OCI-LY3 (cell line): ENCODE data around the gene MXD3.

Experiments used
- H2AFZ ChIP-seq: fragments of 200-600, 300-600 bp; shearing (Covaris generic); 2 replicates; pipeline ENCODE4 v1.6.0; 2014; ENCODE audit warnings: antibody characterized with exemption, low read depth, low read length
- H3K27ac ChIP-seq: fragments of 200-600, 300-600 bp; sonication (generic); 2 replicates; pipeline ENCODE4 v1.5.1; 2014; ENCODE audit warnings: mild to moderate bottlenecking, low read length, moderate library complexity, mixed read lengths
- H3K27me3 ChIP-seq: fragments of 200-600, 300-600 bp; sonication (generic); 2 replicates; pipeline ENCODE4 v1.6.1; 2014; ENCODE audit warnings: low read depth, low read length, mixed read lengths
- H3K36me3 ChIP-seq: fragments of 200-600, 300-600 bp; sonication (generic); replicated peaks from 2 replicates; pipeline ENCODE3; 2014; ENCODE audit warnings: low read depth, low read length, mixed read lengths
- H3K4me1 ChIP-seq: fragments of 300-600, 200-600 bp; sonication (generic); 2 replicates; pipeline ENCODE4 v1.6.1; 2014; ENCODE audit warnings: low read length, mixed read lengths
- H3K4me2 ChIP-seq: fragments of 200-600, 300-600 bp; sonication (generic); 2 replicates; pipeline ENCODE4 v1.6.1; 2014; ENCODE audit warnings: low read length, mixed read lengths
- H3K4me3 ChIP-seq: fragments of 300-600, 200-600 bp; sonication (generic); 2 replicates; pipeline ENCODE4 v1.5.1; 2014; ENCODE audit warnings: antibody characterized with exemption, mild to moderate bottlenecking, low read length, moderate library complexity
- H3K79me2 ChIP-seq: fragments of 300-600, 200-600 bp; shearing (Covaris generic); 2 replicates; pipeline ENCODE4 v1.6.1; 2014; ENCODE audit warnings: mild to moderate bottlenecking, low read length, mixed read lengths
- H3K9ac ChIP-seq: fragments of 300-600, 200-600 bp; shearing (Covaris generic); 2 replicates; pipeline ENCODE4 v1.6.0; 2014; ENCODE audit warnings: mild to moderate bottlenecking, low read length, moderate library complexity
- H3K9me3 ChIP-seq: fragments of 200-600, 300-600 bp; shearing (Covaris generic); 2 replicates; pipeline ENCODE4 v1.6.1; 2014; ENCODE audit warnings: low read length, mixed read lengths; ENCODE audit not compliant: insufficient read depth
- H4K20me1 ChIP-seq: fragments of 200-600, 300-600 bp; sonication (generic); 2 replicates; pipeline ENCODE4 v1.6.1; 2016; ENCODE audit warnings: low read length, mixed read lengths; ENCODE audit not compliant: insufficient read depth
- EZH2phosphoT487 ChIP-seq: fragments of 200-600 bp; shearing (Covaris generic); IDR thresholded peaks from 2 replicates; pipeline ENCODE4 v1.6.1; 2018; ENCODE audit warnings: antibody characterized with exemption, mixed run types, low read depth
- TF ChIP-seq, protein P1 (sequence below): fragments of 200-600, 300-600 bp; sonication (generic); IDR thresholded peaks from 2 replicates; pipeline ENCODE4 v1.5.1; 2014; ENCODE audit warnings: antibody characterized with exemption, low read length, low read depth

MXD3 gene

DNA sequence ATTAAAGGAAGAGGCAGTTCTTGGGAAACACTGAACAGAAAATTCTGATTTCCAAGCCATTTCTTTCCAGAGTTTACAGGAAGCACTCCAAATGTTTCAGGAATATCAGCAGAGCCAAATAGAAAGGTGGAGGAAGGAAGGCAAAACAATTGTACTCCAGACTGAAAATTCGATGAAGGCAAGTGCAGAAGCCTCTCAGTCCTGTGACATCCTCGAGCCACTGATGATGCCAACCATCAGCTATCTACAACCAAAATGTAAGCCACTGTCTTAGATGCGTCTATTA is 37.6 kb upstream of the MXD3 start:
- TF ChIP-seq, protein P1, sequence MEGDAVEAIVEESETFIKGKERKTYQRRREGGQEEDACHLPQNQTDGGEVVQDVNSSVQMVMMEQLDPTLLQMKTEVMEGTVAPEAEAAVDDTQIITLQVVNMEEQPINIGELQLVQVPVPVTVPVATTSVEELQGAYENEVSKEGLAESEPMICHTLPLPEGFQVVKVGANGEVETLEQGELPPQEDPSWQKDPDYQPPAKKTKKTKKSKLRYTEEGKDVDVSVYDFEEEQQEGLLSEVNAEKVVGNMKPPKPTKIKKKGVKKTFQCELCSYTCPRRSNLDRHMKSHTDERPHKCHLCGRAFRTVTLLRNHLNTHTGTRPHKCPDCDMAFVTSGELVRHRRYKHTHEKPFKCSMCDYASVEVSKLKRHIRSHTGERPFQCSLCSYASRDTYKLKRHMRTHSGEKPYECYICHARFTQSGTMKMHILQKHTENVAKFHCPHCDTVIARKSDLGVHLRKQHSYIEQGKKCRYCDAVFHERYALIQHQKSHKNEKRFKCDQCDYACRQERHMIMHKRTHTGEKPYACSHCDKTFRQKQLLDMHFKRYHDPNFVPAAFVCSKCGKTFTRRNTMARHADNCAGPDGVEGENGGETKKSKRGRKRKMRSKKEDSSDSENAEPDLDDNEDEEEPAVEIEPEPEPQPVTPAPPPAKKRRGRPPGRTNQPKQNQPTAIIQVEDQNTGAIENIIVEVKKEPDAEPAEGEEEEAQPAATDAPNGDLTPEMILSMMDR, result no peak
- TF ChIP-seq EZH2phosphoT487, result no peak
- H3K79me2 ChIP-seq, result peaks cover 59% of the 10 kb centered on the region
- no peak overlapping the region for H3K4me2 ChIP-seq
- no peak overlapping the region for H3K9ac ChIP-seq
- H4K20me1 ChIP-seq, result 0 out of 2 replicates have a peak, but pooled peaks cover 6% of the 10 kb centered on the region
- H3K9me3 ChIP-seq, result no peaks in the 10 kb centered on the region
- peaks cover 20% of the 10 kb centered on the region for H3K4me1 ChIP-seq
- no peak overlapping the region for H3K4me3 ChIP-seq
- no peaks in the 10 kb centered on the region for H3K27me3 ChIP-seq
- no peak overlapping the region for H3K27ac ChIP-seq
- peaks cover 6% of the 10 kb centered on the region for H3K36me3 ChIP-seq
- no peak overlapping the region for H2AFZ ChIP-seq

DNA sequence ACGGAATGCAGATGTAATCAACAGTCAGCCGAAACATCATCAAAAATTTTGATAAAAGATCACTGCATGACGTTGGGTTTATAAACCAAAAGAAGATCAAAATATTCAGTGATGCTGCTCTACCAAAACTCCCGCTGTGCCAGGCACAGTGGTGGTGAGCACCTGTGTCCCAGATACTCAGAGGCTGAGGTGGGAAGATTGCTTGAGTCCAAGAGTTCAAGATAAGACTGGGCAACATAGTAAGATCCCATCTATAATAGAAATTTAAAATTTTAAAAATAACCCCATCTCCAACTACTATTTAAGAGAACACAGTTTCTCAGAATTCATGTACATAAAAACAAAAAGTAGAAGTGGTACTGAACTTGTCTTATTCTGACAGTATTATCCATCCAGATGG is 36.0 kb upstream of the MXD3 start:
- peaks cover 10% of the 10 kb centered on the region for H3K36me3 ChIP-seq
- H2AFZ ChIP-seq, result no peak overlapping the region
- H3K4me1 ChIP-seq, result peaks cover 20% of the 10 kb centered on the region
- H4K20me1 ChIP-seq, result peaks cover 10% of the 10 kb centered on the region; the same call in 1 of the 2 replicates
- H3K4me3 ChIP-seq, result no peak overlapping the region
- H3K27ac ChIP-seq, result no peak overlapping the region
- no peaks in the 10 kb centered on the region for H3K27me3 ChIP-seq
- no peaks in the 10 kb centered on the region for H3K9me3 ChIP-seq
- H3K4me2 ChIP-seq, result no peak overlapping the region
- peaks cover 67% of the 10 kb centered on the region for H3K79me2 ChIP-seq
- H3K9ac ChIP-seq, result no peak overlapping the region
- TF ChIP-seq, protein P1, result no peak
- no peak for TF ChIP-seq EZH2phosphoT487

DNA sequence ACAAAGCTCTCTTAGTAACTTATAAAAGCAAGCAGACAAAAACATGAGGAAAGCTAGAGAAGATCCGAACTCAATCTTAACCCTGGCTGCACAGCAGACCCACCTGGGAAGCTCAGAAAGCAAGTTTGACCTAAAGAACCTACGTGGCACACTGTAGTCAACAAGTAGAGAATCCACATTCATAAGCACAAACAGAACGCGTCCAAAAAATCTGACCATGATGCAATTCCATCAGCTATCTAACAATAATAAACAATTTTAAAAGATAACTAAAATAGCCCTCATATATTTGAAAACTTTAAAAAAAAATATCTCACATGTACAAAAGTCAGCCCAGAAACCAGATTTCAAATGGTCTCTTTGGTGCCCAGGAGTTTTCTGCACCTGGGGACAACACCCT is 35.1 kb upstream of the MXD3 start:
- no peak overlapping the region for H3K9ac ChIP-seq
- H3K27ac ChIP-seq, result no peak overlapping the region
- peaks cover 10% of the 10 kb centered on the region; the same call in 1 of the 2 replicates for H4K20me1 ChIP-seq
- peaks cover 67% of the 10 kb centered on the region for H3K79me2 ChIP-seq
- TF ChIP-seq EZH2phosphoT487, result no peak
- TF ChIP-seq, protein P1, result no peak
- peaks cover 11% of the 10 kb centered on the region for H3K36me3 ChIP-seq
- no peaks in the 10 kb centered on the region for H3K27me3 ChIP-seq
- H3K9me3 ChIP-seq, result no peaks in the 10 kb centered on the region
- H3K4me1 ChIP-seq, result peaks cover 16% of the 10 kb centered on the region
- H2AFZ ChIP-seq, result no peak overlapping the region
- no peak overlapping the region for H3K4me2 ChIP-seq
- H3K4me3 ChIP-seq, result no peak overlapping the region

DNA sequence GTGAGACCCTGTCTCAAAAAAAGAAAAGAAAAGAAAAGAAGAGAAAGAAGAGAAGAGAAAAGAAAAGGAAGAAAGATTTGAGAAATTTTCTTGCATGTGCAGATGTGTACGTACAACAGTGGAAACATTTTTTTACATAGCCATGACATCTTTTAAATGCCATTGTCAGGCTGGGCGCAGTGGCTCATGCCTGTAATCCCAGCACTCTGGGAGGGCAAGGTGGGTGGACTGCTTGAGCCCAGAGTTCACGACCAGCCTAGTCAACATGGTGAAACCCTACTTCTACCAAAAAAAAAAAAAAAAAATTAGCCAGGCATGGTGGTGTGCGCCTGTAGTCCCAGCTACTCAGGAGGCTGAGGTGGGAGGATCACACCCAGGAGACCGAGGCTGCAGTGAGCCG is 33.2 kb upstream of the MXD3 start:
- Histone ChIP-seq H3K9me3 (no peaks in the 10 kb centered on the region), H3K36me3 (peaks cover 23% of the 10 kb centered on the region), H4K20me1 (peaks cover 10% of the 10 kb centered on the region; the same call in 1 of the 2 replicates), H3K9ac (no peak overlapping the region), H2AFZ (no peak overlapping the region), H3K27me3 (no peaks in the 10 kb centered on the region), H3K4me2 (no peak overlapping the region), H3K4me1 (peaks cover 7% of the 10 kb centered on the region), H3K79me2 (peaks cover 51% of the 10 kb centered on the region), H3K4me3 (no peak overlapping the region), H3K27ac (no peak overlapping the region)
- TF ChIP-seq EZH2phosphoT487, result no peak
- TF ChIP-seq, protein P1, result no peak
